Colonic mucosa (tissue), 4 donors: ENCODE results near the gene RNF5. TPM values are rescaled to one million over a fixed set of nuclear protein-coding genes. Genes with fewer than 3 reads are reported as not detected.

Experiments
- DNase-seq: peaks from one replicate; pipeline ENCODE4 v3.0.0-alpha.2; 2020
- H3K27ac ChIP-seq: fragments of 200-600 bp; one replicate; pipeline ENCODE4 v1.8.0; 2021
- H3K27me3 ChIP-seq: fragments of 200-600 bp; one replicate; pipeline ENCODE4 v1.8.0; 2021
- H3K36me3 ChIP-seq: fragments of 200-600 bp; one replicate; pipeline ENCODE4 v1.8.0; 2021
- H3K4me1 ChIP-seq: fragments of 200-600 bp; one replicate; pipeline ENCODE4 v1.8.0; 2021; ENCODE audit warnings: mild to moderate bottlenecking
- H3K4me3 ChIP-seq: fragments of 200-600 bp; one replicate; pipeline ENCODE4 v1.8.0; 2021
- H3K9ac ChIP-seq, 2 donors: one replicate each; pipeline ENCODE4 v1.7.0; 2013; ENCODE audit warnings: control low read depth in 2 of 2, low read depth in 2 of 2, low read length in 2 of 2
- H3K9me3 ChIP-seq: fragments of 200-600 bp; one replicate; pipeline ENCODE4 v1.8.0; 2021
- CTCF ChIP-seq: fragments of 200-600 bp; IDR thresholded peaks from one replicate; pipeline ENCODE4 v1.8.0; 2022; ENCODE audit warnings: antibody characterized with exemption, mild to moderate bottlenecking
- intact Hi-C: fragments of 100-400 bp; cut with DNase I; formaldehyde crosslinking; loops from one replicate; pipeline ENCODE4 v1.14.1; 2022
- total RNA-seq, 2 donors: library from RNA; stranded (reverse); fragmentation: NEBNext Ultra II Directional in 1 of 2; extraction: Animal tissue kit (Norgen Biotek cat#: 25700) in 1 of 2; gene quantifications; one replicate each; pipeline ENCODE4 v1.2.1, GENCODE V29; 2021
- donor health status: healthy.
- donor health status: DM: no; HTN: no; CAD: no.
- donor health status: DM: no; HTN: no; CAD: no.

RNF5 gene
- total RNA-seq, 2 donors from 2014 or later = 75.8 to 87.4 TPM

GRCh38 chr6:32195652-32195901 is 17.4 kb downstream of the RNF5 start:
- peak overlapping the region; percentile 99 for H3K27ac ChIP-seq
- intact Hi-C loops = no loop called here
- peak; percentile 100 for DNase-seq
- no peaks in the 10 kb centered on the region for H3K36me3 ChIP-seq
- H3K4me1 ChIP-seq = peaks cover 2% of the 10 kb centered on the region
- H3K9ac ChIP-seq = peak overlapping the region; percentile 99 to 100
- H3K9me3 ChIP-seq = no peaks in the 10 kb centered on the region
- peak; percentile 55 for TF ChIP-seq CTCF
- no peaks in the 10 kb centered on the region for H3K27me3 ChIP-seq
- peak overlapping the region; percentile 58 for H3K4me3 ChIP-seq

- DNase-seq = peak; percentile 89
- H3K4me1 ChIP-seq = peaks cover 2% of the 10 kb centered on the region
- H3K4me3 ChIP-seq = peak overlapping the region; percentile 58
- intact Hi-C loops = no loop called here
- no peaks in the 10 kb centered on the region for H3K27me3 ChIP-seq
- H3K9me3 ChIP-seq = no peaks in the 10 kb centered on the region
- H3K9ac ChIP-seq = peak overlapping the region; percentile 99 to 100
- H3K27ac ChIP-seq = peak overlapping the region; percentile 99
- H3K36me3 ChIP-seq = no peaks in the 10 kb centered on the region
- no peak for TF ChIP-seq CTCF
Observed at GRCh38 chr6:32195902-32196681, 17.9 kb downstream of the RNF5 start.

- intact Hi-C loops = no loop called here
- Histone ChIP-seq H3K27ac (peak overlapping the region; percentile 99), H3K27me3 (no peaks in the 10 kb centered on the region), H3K4me3 (peak overlapping the region; percentile 58), H3K9me3 (no peaks in the 10 kb centered on the region), H3K9ac (peak overlapping the region; percentile 99 to 100), H3K36me3 (no peaks in the 10 kb centered on the region), H3K4me1 (peaks cover 2% of the 10 kb centered on the region)
- TF ChIP-seq CTCF = no peak
- DNase-seq = peak; percentile 47
Observed at GRCh38 chr6:32196682-32197616, 18.7 kb downstream of the RNF5 start.

- peaks cover 2% of the 10 kb centered on the region for H3K4me1 ChIP-seq
- H3K4me3 ChIP-seq = no peak overlapping the region
- no peaks in the 10 kb centered on the region for H3K27me3 ChIP-seq
- no peak for TF ChIP-seq CTCF
- H3K36me3 ChIP-seq = no peaks in the 10 kb centered on the region
- DNase-seq = no peak
- no peak overlapping the region for H3K9ac ChIP-seq
- intact Hi-C loops = no loop called here
- no peaks in the 10 kb centered on the region for H3K9me3 ChIP-seq
- H3K27ac ChIP-seq = no peak overlapping the region
Observed at GRCh38 chr6:32198345-32198696, 20.1 kb downstream of the RNF5 start.

GRCh38 chr6:32198866-32199265 is 20.7 kb downstream of the RNF5 start:
- no peak for TF ChIP-seq CTCF
- no peaks in the 10 kb centered on the region for H3K36me3 ChIP-seq
- H3K27ac ChIP-seq = no peak overlapping the region
- no peaks in the 10 kb centered on the region for H3K9me3 ChIP-seq
- no peaks in the 10 kb centered on the region for H3K27me3 ChIP-seq
- no peak overlapping the region for H3K4me3 ChIP-seq
- intact Hi-C loops = no loop called here
- H3K4me1 ChIP-seq = peaks cover 2% of the 10 kb centered on the region
- H3K9ac ChIP-seq = no peak overlapping the region
- DNase-seq = no peak
